ENCODE data around the gene WWOX. TPM values are rescaled to one million over a fixed set of nuclear protein-coding genes. Genes with fewer than 3 reads are reported as not detected.

The WWOX gene
- total RNA-seq, 6 experiments from 2014 or later, result 0.46 to 3.4 (median 1.3) TPM

GRCh38 chr16:79083508-79084299 is 984.2 kb downstream of the WWOX start:
- 0 out of 2 replicates have a peak, but pooled peaks cover 4% of the 10 kb centered on the region for H3K36me3 Mint-ChIP-seq (ENCODE audit: low read depth)
- H3K27ac Mint-ChIP-seq, result no peak overlapping the region
- H3K4me1 Mint-ChIP-seq (ENCODE audit: low read depth), result no peaks in the 10 kb centered on the region
- TF ChIP-seq CTCF (IDR thresholded peaks at IDR 0.05), result no peak
- H3K27me3 Mint-ChIP-seq (ENCODE audit: insufficient read depth), result no peaks in the 10 kb centered on the region
- H3K9me3 Mint-ChIP-seq, result peaks cover 48% of the 10 kb centered on the region
- no peak overlapping the region for H3K4me3 Mint-ChIP-seq
- DNase-seq, result no peak

DNA sequence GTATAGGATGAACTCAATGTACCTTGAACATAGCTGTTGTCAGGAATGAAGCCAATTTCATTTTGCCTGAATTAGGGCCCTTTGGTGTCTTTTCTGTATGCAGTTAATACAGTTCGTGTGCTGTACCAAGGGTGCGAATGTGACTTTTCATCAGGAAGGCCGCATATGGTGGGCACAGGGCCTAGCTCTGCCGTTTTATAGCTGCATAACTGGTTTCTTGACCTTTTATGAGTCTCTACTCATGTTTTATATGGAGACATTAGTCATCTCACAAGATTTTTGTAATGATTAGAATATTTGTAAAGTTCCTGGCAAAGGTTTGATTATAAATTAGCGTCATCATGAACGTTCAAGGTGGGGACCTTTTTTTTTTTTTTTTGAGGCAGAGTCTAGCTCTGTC is 989.5 kb downstream of the WWOX start:
- Mint-ChIP-seq H3K9me3 (peaks cover 62% of the 10 kb centered on the region), H3K36me3 (ENCODE audit: low read depth) (peaks cover 5% of the 10 kb centered on the region; the same call in 1 of the 2 replicates), H3K4me1 (ENCODE audit: low read depth) (no peaks in the 10 kb centered on the region), H3K4me3 (no peak overlapping the region), H3K27me3 (ENCODE audit: insufficient read depth) (peaks cover 1% of the 10 kb centered on the region; the same call in 1 of the 2 replicates), H3K27ac (no peak overlapping the region)
- DNase-seq, result no peak
- TF ChIP-seq CTCF (IDR thresholded peaks at IDR 0.05), result no peak

DNA sequence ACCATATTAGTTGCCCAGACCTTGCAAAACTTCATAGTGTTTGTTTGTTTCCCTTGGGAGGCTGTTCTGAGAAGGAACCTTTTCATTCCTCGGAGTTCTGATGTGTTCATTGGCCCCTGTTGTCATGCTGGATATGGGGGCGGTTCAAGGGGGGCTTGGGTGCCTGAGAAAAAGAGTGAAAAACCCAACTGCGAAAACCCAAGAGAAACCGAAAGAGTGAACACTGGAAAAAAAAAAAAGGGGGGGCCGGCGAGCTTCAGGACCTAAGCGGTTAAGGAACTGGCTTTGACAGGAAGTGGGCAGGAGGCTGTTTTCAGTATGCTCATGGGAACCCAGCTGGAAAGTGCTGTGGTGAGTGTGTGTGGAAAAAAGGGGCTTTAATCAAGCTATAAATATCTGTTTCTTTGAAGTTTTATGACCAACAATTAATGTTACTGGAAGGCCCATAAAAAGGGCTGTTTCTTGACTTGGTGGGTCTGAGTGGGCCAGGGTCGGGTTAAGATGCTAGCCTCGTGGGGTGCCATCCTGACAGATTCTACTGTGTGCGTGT is 990.4 kb downstream of the WWOX start:
- Mint-ChIP-seq H3K27ac (no peak overlapping the region), H3K4me1 (ENCODE audit: low read depth) (no peaks in the 10 kb centered on the region), H3K4me3 (no peak overlapping the region)

DNA sequence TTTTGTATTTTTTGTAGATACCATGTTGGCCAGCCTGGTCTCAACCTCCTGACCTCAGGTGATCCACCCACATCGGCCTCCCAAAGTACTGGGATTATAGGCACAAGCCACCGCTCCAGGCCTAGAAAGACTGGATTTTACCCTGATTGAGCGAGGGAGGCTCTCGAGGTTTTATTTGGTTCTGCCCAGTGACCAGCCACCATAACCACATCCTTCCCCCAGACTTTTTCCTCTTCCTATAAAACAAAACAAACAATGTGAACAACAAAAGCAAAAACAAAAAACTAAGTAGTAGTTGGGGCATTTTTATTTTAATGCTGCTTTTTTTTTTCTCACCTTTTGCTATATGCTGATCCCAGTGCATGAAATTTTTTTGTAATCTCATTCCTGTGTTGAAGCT is 991.5 kb downstream of the WWOX start:
- H3K36me3 Mint-ChIP-seq (ENCODE audit: low read depth), result peaks cover 5% of the 10 kb centered on the region

More for the DNA sequence above, 990.4 kb downstream of the WWOX start:
- no peak for DNase-seq
- no peak for TF ChIP-seq CTCF (IDR thresholded peaks at IDR 0.05)
- H3K36me3 Mint-ChIP-seq (ENCODE audit: low read depth), result peaks cover 5% of the 10 kb centered on the region
- peaks cover 66% of the 10 kb centered on the region for H3K9me3 Mint-ChIP-seq
- peaks cover 1% of the 10 kb centered on the region; the same call in 1 of the 2 replicates for H3K27me3 Mint-ChIP-seq (ENCODE audit: insufficient read depth)

GRCh38 chr16:79092846-79093245 is 993.4 kb downstream of the WWOX start:
- H3K9me3 Mint-ChIP-seq, result peaks cover 77% of the 10 kb centered on the region
- H3K4me3 Mint-ChIP-seq, result no peak overlapping the region
- H3K36me3 Mint-ChIP-seq (ENCODE audit: low read depth), result peaks cover 15% of the 10 kb centered on the region
- H3K4me1 Mint-ChIP-seq (ENCODE audit: low read depth), result no peaks in the 10 kb centered on the region
- TF ChIP-seq CTCF (IDR thresholded peaks at IDR 0.05), result no peak
- H3K27me3 Mint-ChIP-seq (ENCODE audit: insufficient read depth), result peaks cover 1% of the 10 kb centered on the region; the same call in 1 of the 2 replicates
- DNase-seq, result no peak
- no peak overlapping the region for H3K27ac Mint-ChIP-seq

More for the DNA sequence above, 991.5 kb downstream of the WWOX start:
- Mint-ChIP-seq H3K4me3 (no peak overlapping the region), H3K27me3 (ENCODE audit: insufficient read depth) (peaks cover 1% of the 10 kb centered on the region; the same call in 1 of the 2 replicates), H3K4me1 (ENCODE audit: low read depth) (no peaks in the 10 kb centered on the region), H3K27ac (no peak overlapping the region), H3K9me3 (peaks cover 74% of the 10 kb centered on the region)
- DNase-seq, result no peak
- TF ChIP-seq CTCF (IDR thresholded peaks at IDR 0.05), result no peak
